H9 (cell line): Measurements from ENCODE around the gene ITPR3. TPM values are rescaled to one million over a fixed set of nuclear protein-coding genes. Genes with fewer than 3 reads are reported as not detected.

Experiments
- DNase-seq: peaks from one replicate; pipeline ENCODE4 v3.0.0-alpha.2; 2017
- H2AFZ ChIP-seq: one replicate; pipeline ENCODE4 v1.6.1; 2013; ENCODE audit warnings: mild to moderate bottlenecking, low read length, control low read depth, moderate library complexity
- H2AK5ac ChIP-seq: 2 replicates; pipeline ENCODE4 v1.6.1; 2013; ENCODE audit warnings: low read length, control low read depth, mixed read lengths; ENCODE audit not compliant: insufficient read length
- H2BK120ac ChIP-seq: one replicate; pipeline ENCODE4 v1.6.1; 2013; ENCODE audit warnings: low read depth, mild to moderate bottlenecking, low read length, control low read depth, inconsistent platforms; ENCODE audit not compliant: poor library complexity, severe bottlenecking
- H2BK12ac ChIP-seq: 2 replicates; pipeline ENCODE4 v1.6.1; 2013; ENCODE audit warnings: low read length, control low read depth, mixed read lengths, low read depth; ENCODE audit not compliant: insufficient read length
- H2BK15ac ChIP-seq: 2 replicates; pipeline ENCODE4 v1.6.1; 2013; ENCODE audit warnings: low read depth, low read length, control low read depth
- H2BK20ac ChIP-seq: one replicate; pipeline ENCODE4 v1.6.1; 2013; ENCODE audit warnings: low read depth, mild to moderate bottlenecking, low read length, control low read depth, inconsistent platforms; ENCODE audit not compliant: poor library complexity, severe bottlenecking
- H2BK5ac ChIP-seq: 2 replicates; pipeline ENCODE4 v1.6.1; 2013; ENCODE audit warnings: low read length, control low read depth, mixed read lengths; ENCODE audit not compliant: insufficient read length
- H3K14ac ChIP-seq: 2 replicates; pipeline ENCODE4 v1.6.1; 2013; ENCODE audit warnings: low read length, control low read depth; ENCODE audit not compliant: insufficient read depth
- H3K18ac ChIP-seq: 2 replicates; pipeline ENCODE4 v1.6.1; 2013; ENCODE audit warnings: low read depth, mild to moderate bottlenecking, mixed read lengths, low read length, control low read depth; ENCODE audit not compliant: insufficient read length
- H3K23ac ChIP-seq: 2 replicates; pipeline ENCODE4 v1.6.1; 2013; ENCODE audit warnings: low read length, control low read depth, mixed read lengths, low read depth; ENCODE audit not compliant: insufficient read length
- H3K23me2 ChIP-seq: 2 replicates; pipeline ENCODE4 v1.6.1; 2013; ENCODE audit warnings: low read depth, mild to moderate bottlenecking, mixed read lengths, low read length, control low read depth; ENCODE audit not compliant: insufficient read length, poor library complexity, severe bottlenecking
- H3K27ac ChIP-seq: 2 replicates; pipeline ENCODE4 v1.5.1; 2013; ENCODE audit warnings: low read length, control low read depth, mixed read lengths, low read depth; ENCODE audit not compliant: insufficient read length
- H3K27me3 ChIP-seq: 2 replicates; pipeline ENCODE4 v1.6.1; 2013; ENCODE audit warnings: low read length, control low read depth, inconsistent platforms; ENCODE audit not compliant: insufficient read depth
- H3K4ac ChIP-seq: 2 replicates; pipeline ENCODE4 v1.6.1; 2013; ENCODE audit warnings: low read depth, mild to moderate bottlenecking, control low read depth, inconsistent platforms, low read length, moderate library complexity
- H3K4me1 ChIP-seq: 2 replicates; pipeline ENCODE4 v1.6.1; 2013; ENCODE audit warnings: low read length, control low read depth, inconsistent platforms; ENCODE audit not compliant: insufficient read depth
- H3K4me2 ChIP-seq: 2 replicates; pipeline ENCODE4 v1.6.1; 2013; ENCODE audit warnings: low read length, control low read depth, mixed read lengths; ENCODE audit not compliant: insufficient read length, insufficient read depth
- H3K56ac ChIP-seq: 2 replicates; pipeline ENCODE4 v1.6.1; 2013; ENCODE audit warnings: low read depth, mild to moderate bottlenecking, mixed read lengths, low read length, control low read depth; ENCODE audit not compliant: insufficient read length
- H3K79me1 ChIP-seq: 2 replicates; pipeline ENCODE4 v1.6.1; 2013; ENCODE audit warnings: low read depth, mild to moderate bottlenecking, moderate library complexity, low read length, control low read depth, inconsistent platforms; ENCODE audit not compliant: insufficient read depth, poor library complexity, severe bottlenecking
- H3K79me2 ChIP-seq: 2 replicates; pipeline ENCODE4 v1.6.1; 2013; ENCODE audit warnings: low read length, control low read depth, inconsistent platforms; ENCODE audit not compliant: insufficient read depth
- H3K9ac ChIP-seq: 2 replicates; pipeline ENCODE4 v1.6.1; 2013; ENCODE audit warnings: low read length, control low read depth, mixed read lengths; ENCODE audit not compliant: insufficient read length; ENCODE audit errors: extremely low read depth
- H3K9me3 ChIP-seq: one replicate; pipeline ENCODE4 v1.6.1; 2013; ENCODE audit warnings: low read depth, low read length, inconsistent platforms; ENCODE audit not compliant: control insufficient read depth
- H3T11ph ChIP-seq: one replicate; pipeline ENCODE4 v1.6.1; 2013; ENCODE audit warnings: mild to moderate bottlenecking, low read length, control low read depth, inconsistent platforms
- H4K20me1 ChIP-seq: one replicate; pipeline ENCODE4 v1.6.1; 2013; ENCODE audit not compliant: control insufficient read depth, insufficient read length, insufficient read depth
- H4K5ac ChIP-seq: 2 replicates; pipeline ENCODE4 v1.6.1; 2013; ENCODE audit warnings: low read depth, mild to moderate bottlenecking, mixed read lengths, low read length, control low read depth; ENCODE audit not compliant: insufficient read length
- H4K8ac ChIP-seq: replicated peaks from 2 replicates; pipeline ENCODE4 v1.6.1; 2013; ENCODE audit warnings: low read length, control low read depth, mixed read lengths, low read depth; ENCODE audit not compliant: insufficient read length
- H4K91ac ChIP-seq: 2 replicates; pipeline ENCODE4 v1.6.1; 2013; ENCODE audit warnings: low read depth, mild to moderate bottlenecking, moderate library complexity, mixed read lengths, low read length, control low read depth; ENCODE audit not compliant: insufficient read length
- H3K27ac Mint-ChIP-seq, 3 experiments: 2 replicates in 2 of 3; 3 replicates in 1 of 3; pipeline ENCODE4 v1.8.0; 2020 to 2021; ENCODE audit warnings: mixed read lengths in 3 of 3, mild to moderate bottlenecking in 1 of 3, moderate library complexity in 1 of 3
- H3K27me3 Mint-ChIP-seq: 2 replicates; pipeline ENCODE4 v1.8.0; 2021; ENCODE audit warnings: low read depth, mild to moderate bottlenecking, moderate library complexity, mixed read lengths
- H3K36me3 Mint-ChIP-seq, 3 experiments: 2 replicates in 2 of 3; 3 replicates in 1 of 3; pipeline ENCODE4 v1.8.0; 2020 to 2021; ENCODE audit warnings: low read depth in 3 of 3, mixed read lengths in 3 of 3; ENCODE audit not compliant: insufficient read depth in 1 of 3
- H3K4me1 Mint-ChIP-seq, 2 experiments: 2 replicates each; pipeline ENCODE4 v1.8.0; 2020; ENCODE audit warnings: mixed read lengths in 2 of 2
- H3K4me3 Mint-ChIP-seq, 2 experiments: 2 replicates in 1 of 2; 3 replicates in 1 of 2; pipeline ENCODE4 v1.8.0; 2020 to 2021; ENCODE audit warnings: mild to moderate bottlenecking in 2 of 2, mixed read lengths in 2 of 2, moderate library complexity in 1 of 2
- H3K9me3 Mint-ChIP-seq, 2 experiments: 2 replicates in 1 of 2; 3 replicates in 1 of 2; pipeline ENCODE4 v1.8.0; 2020; ENCODE audit warnings: mild to moderate bottlenecking in 2 of 2, mixed read lengths in 2 of 2, moderate library complexity in 1 of 2
- WGBS: extraction: QIAGEN DNeasy Blood & Tissue Kit; methylation state at CpG from one replicate; pipeline ENCODE4 v1.1.7; 2013; ENCODE audit warnings: missing lambda C conversion rate, low lambda C conversion rate, mixed read lengths; ENCODE audit not compliant: insufficient read length; ENCODE audit errors: extremely low coverage; 5-methylcytosine and 5-hydroxymethylcytosine counted together
- total RNA-seq: library from RNA; stranded (reverse); gene quantifications from 2 replicates; pipeline ENCODE4 v1.2.1, GENCODE V29; 2021
- TF ChIP-seq, protein P1 (sequence below): fragments of 200-600 bp; sonication (generic); conservative IDR thresholded peaks from 3 replicates; pipeline ENCODE4 v1.8.0; 2021; ENCODE audit warnings: antibody characterized with exemption, mild to moderate bottlenecking

Gene ITPR3
- total RNA-seq, 1 experiment from 2014 or later = 40.3 TPM

- Mint-ChIP-seq H3K9me3 (no peaks in the 10 kb centered on the region), H3K27ac (no peak overlapping the region), H3K4me1 (peaks cover 44 to 47% of the 10 kb centered on the region in 2 experiments), H3K36me3 (no peaks in the 10 kb centered on the region), H3K27me3 (peaks cover 18% of the 10 kb centered on the region), H3K4me3 (no peak overlapping the region)
- H3K18ac ChIP-seq = no peak overlapping the region
- no peaks in the 10 kb centered on the region for H3K27me3 ChIP-seq
- no peaks in the 10 kb centered on the region for H3K79me1 ChIP-seq
- H4K8ac ChIP-seq = no peak overlapping the region
- no CpG with 5 or more reads among the region's 3 CpGs for WGBS
- no peak overlapping the region for H2BK15ac ChIP-seq
- no peak overlapping the region for H3K4me2 ChIP-seq
- H3K4ac ChIP-seq = no peak overlapping the region
- peaks cover 4% of the 10 kb centered on the region; the same call in 1 of the 2 replicates for H3K4me1 ChIP-seq
- no peak overlapping the region for H3K56ac ChIP-seq
- H3K23ac ChIP-seq = no peak overlapping the region
- no peak overlapping the region for H4K91ac ChIP-seq
- no peaks in the 10 kb centered on the region for H3K9me3 ChIP-seq
- TF ChIP-seq, protein P1, sequence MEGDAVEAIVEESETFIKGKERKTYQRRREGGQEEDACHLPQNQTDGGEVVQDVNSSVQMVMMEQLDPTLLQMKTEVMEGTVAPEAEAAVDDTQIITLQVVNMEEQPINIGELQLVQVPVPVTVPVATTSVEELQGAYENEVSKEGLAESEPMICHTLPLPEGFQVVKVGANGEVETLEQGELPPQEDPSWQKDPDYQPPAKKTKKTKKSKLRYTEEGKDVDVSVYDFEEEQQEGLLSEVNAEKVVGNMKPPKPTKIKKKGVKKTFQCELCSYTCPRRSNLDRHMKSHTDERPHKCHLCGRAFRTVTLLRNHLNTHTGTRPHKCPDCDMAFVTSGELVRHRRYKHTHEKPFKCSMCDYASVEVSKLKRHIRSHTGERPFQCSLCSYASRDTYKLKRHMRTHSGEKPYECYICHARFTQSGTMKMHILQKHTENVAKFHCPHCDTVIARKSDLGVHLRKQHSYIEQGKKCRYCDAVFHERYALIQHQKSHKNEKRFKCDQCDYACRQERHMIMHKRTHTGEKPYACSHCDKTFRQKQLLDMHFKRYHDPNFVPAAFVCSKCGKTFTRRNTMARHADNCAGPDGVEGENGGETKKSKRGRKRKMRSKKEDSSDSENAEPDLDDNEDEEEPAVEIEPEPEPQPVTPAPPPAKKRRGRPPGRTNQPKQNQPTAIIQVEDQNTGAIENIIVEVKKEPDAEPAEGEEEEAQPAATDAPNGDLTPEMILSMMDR = no peak
- H4K5ac ChIP-seq = no peak overlapping the region
- no peak overlapping the region for H3T11ph ChIP-seq
- H2BK5ac ChIP-seq = no peak overlapping the region
- H3K27ac ChIP-seq = no peak overlapping the region
- no peak overlapping the region for H2AK5ac ChIP-seq
- no peak overlapping the region for H2BK20ac ChIP-seq
- no peak overlapping the region for H3K9ac ChIP-seq
- H3K79me2 ChIP-seq = no peaks in the 10 kb centered on the region
- no peak overlapping the region for H3K14ac ChIP-seq
- H3K23me2 ChIP-seq = no peaks in the 10 kb centered on the region
- no peak overlapping the region for H2BK120ac ChIP-seq
- no peak overlapping the region for H2BK12ac ChIP-seq
- DNase-seq = no peak
- no peak overlapping the region for H2AFZ ChIP-seq
- H4K20me1 ChIP-seq = no peaks in the 10 kb centered on the region
Measured at GRCh38 chr6:33723371-33724085, 102.4 kb downstream of the ITPR3 start.
